ENCODE data around the gene MASP2.

DNA sequence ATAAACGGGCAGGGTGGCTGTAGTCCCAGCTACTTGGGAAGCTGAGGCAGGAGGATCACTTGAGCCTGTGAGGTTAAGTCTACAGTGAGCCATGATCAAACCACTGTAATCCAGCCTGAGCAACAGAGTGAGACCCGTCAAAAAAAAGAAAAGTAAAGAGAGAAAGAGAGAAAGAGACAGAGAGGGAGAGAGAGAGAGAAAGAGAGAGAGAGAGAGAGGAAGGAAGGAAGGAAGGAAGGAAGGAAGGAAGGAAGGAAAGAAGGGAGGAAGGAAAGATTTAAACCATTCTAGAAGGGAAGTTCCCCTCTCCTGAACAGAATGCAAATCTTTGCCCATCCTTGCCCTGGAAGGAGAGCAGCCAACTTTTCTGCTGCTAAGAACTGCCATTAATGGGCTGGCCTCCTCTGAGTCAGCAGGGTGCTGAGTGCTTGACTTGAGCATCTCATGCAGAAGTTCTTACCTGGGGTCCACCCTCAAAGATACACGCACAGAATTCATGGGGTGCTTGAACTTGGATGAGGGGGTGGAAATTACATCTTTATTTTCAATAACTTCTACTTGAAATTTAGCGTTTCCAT lies 59.1 kb downstream of the MASP2 start:
- TF ChIP-seq, protein P1, sequence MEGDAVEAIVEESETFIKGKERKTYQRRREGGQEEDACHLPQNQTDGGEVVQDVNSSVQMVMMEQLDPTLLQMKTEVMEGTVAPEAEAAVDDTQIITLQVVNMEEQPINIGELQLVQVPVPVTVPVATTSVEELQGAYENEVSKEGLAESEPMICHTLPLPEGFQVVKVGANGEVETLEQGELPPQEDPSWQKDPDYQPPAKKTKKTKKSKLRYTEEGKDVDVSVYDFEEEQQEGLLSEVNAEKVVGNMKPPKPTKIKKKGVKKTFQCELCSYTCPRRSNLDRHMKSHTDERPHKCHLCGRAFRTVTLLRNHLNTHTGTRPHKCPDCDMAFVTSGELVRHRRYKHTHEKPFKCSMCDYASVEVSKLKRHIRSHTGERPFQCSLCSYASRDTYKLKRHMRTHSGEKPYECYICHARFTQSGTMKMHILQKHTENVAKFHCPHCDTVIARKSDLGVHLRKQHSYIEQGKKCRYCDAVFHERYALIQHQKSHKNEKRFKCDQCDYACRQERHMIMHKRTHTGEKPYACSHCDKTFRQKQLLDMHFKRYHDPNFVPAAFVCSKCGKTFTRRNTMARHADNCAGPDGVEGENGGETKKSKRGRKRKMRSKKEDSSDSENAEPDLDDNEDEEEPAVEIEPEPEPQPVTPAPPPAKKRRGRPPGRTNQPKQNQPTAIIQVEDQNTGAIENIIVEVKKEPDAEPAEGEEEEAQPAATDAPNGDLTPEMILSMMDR (IDR thresholded peaks at IDR 0.05) = no peak
- TF ChIP-seq ZFX (IDR thresholded peaks at IDR 0.05; ENCODE audit: borderline replicate concordance) = no peak
